ENCODE measurements around the gene SLC7A5.
"Not testable (repeated sequence)": the region's sequence is repeated elsewhere in the genome, so short reads cannot be mapped to it uniquely, and the experiment has no call there.

The SLC7A5 gene

DNA sequence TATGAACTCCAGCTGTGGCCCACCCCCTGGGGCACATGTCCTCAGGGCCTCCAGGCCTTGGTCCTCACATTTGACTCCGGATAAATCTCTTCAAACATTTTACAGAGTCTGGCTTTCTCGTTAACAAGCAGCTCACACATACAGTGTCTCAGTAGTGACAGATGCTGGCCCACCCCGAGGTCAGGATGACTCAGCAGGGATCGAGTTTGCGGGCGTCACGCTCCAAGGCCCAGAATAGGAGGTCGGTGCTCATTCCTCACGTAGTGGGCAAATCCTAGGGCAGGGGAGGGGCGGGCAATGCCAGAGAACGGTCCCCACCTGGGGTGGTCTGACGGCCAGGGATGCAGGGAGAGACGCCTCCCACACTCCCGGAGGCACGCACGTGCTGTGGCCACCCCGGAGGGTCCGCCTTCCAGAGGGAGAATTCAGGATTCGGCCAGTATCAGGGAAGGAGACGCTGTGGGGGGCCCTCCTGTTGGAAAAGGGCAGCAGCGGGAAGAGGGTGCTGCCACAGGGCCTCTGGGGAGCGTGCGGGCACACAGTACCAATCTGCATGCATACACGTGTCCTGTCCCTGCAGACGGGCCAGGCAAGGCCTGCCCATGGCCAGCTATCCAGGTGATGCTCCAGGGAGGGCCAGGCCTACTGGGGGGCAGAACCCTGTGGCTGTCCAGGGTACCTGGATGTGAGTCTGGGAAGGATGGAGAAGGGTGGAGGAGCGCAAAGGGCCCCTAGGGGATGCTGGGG lies 8.6 kb downstream of the SLC7A5 start:
- no peak for DNase-seq

DNA sequence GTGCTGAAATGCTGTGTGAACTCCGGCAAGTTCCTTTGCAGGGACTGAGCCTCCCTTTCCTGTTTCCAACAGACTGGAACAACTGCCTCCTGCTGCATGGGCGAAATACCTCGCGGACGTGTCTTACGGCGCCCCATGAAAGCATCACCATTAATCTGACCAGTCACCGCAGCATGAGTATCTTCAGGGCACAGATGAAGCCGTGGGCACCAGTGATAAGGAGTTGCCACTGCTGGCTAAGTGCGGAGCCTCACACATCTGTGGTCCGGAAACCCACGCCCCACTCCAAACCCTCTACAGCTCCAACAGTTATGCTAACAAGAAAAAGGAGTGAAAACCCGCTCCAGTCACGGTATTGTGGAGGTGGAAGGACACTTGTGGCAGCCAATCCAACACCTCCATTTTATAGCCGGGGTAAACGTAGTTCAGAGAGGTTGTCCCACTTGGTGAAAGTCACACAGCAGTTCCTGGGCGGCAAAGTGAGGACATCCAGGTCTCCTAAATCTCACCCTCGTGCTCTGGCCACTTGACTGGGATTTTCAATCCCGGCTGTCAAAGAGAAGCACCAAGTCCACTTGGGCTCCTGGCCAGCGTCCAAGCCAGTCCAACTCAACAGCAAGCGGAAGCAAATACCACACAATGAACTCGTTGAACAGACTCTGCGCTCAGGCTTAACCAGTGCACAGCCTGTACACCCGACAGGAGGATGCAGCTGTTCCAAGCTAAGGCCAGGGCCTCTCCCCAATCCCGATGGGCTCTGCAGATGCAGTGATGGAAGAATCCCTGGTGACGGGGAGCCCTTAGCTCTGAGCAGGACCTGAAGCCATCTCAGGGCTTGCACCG lies 10.9 kb downstream of the SLC7A5 start:
- DNase-seq = not testable (repeated sequence)

DNA sequence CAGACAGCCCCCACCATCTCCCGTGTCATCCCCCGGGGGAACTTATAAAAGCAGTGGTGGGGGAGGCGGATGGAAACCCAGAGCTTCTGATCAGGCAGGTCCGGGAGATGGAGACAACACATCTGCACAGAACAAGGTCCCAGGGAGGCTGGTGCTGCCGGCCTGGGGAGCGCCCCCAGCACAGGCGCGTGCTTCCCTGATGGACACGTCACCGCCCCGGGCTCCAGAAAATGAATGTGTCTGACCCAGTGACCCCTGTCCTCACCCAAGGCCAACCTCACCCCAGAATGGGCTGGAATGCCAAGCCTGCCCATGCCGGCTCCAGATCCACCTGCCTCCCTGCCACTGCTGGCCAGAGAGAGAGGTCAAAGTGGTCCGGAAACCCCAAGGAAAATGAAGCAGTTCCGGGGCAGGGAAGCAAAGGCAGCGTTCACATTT lies 12.5 kb downstream of the SLC7A5 start:
- DNase-seq = no peak

DNA sequence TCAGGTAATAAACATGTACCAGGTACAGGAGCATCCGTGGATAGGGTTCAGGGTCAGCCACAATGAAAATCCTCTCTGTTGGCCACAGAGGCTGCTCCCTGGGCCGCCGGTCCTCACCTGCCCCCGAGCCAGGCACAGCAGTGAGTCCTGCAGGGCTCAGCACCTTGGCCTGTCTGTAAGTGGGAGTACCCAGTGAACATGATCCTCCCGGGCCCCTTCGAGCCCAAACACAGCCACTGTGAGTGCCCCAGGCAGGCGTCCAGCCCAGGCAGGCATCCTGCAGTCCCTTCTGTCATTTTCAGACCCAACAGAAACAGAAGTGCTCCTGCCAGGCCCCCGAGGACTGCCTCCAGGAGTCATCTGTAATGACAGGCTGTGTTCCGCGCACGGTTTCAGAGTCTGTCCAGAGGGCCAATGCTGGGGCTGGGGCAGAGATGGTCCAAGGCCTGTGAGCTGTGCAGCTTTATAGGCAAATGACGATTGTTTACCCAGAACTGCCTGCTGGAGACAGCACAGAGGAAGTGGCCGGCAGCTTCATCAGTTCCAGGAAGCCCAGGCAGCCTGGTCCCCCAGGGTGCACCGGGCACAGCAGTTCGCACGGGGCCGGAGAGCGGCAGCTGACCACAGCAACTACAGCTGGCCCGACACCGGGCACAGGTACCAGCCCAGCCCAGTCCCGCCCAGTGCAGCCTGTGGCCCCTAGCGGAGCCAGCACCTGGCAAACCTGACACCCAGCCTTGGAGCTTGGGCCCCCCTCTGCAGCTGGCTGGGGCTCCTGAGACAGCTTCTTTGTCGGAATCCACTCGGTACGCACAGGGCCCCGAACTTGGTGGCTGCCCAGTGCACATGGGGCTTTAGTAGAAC lies 13.2 kb downstream of the SLC7A5 start:
- peak; percentile 69 for DNase-seq

GRCh38 chr16:87854907-87855683 lies 14.2 kb downstream of the SLC7A5 start:
- no peak for DNase-seq

- peak; percentile 54 for DNase-seq
Measured at GRCh38 chr16:87854053-87854906, 15.0 kb downstream of the SLC7A5 start.

GRCh38 chr16:87853411-87854052 lies 15.8 kb downstream of the SLC7A5 start:
- DNase-seq = peak; percentile 89

GRCh38 chr16:87851601-87852000 lies 17.7 kb downstream of the SLC7A5 start:
- no peak for DNase-seq

DNA sequence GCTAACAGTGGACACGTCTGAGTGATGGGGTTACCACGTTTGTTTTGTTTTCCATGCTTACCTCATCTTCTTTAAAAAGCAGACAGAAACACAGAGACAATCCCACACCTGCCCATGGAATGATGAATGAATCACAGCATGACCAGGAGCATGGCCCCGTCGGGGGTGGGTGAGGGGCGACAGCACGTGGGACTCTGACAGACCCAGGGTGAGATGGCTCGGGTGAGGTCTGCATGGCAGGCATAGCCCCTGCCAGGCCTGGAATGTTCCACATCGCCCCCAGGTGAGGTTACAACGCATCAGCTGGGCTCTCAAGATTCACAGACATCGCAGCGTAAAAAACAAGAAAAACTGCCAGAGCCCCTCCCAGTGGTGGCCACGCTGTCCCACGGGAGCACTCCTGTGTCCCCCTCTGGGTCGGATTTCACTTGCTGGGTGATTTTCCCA lies 18.1 kb downstream of the SLC7A5 start:
- no peak for DNase-seq

DNA sequence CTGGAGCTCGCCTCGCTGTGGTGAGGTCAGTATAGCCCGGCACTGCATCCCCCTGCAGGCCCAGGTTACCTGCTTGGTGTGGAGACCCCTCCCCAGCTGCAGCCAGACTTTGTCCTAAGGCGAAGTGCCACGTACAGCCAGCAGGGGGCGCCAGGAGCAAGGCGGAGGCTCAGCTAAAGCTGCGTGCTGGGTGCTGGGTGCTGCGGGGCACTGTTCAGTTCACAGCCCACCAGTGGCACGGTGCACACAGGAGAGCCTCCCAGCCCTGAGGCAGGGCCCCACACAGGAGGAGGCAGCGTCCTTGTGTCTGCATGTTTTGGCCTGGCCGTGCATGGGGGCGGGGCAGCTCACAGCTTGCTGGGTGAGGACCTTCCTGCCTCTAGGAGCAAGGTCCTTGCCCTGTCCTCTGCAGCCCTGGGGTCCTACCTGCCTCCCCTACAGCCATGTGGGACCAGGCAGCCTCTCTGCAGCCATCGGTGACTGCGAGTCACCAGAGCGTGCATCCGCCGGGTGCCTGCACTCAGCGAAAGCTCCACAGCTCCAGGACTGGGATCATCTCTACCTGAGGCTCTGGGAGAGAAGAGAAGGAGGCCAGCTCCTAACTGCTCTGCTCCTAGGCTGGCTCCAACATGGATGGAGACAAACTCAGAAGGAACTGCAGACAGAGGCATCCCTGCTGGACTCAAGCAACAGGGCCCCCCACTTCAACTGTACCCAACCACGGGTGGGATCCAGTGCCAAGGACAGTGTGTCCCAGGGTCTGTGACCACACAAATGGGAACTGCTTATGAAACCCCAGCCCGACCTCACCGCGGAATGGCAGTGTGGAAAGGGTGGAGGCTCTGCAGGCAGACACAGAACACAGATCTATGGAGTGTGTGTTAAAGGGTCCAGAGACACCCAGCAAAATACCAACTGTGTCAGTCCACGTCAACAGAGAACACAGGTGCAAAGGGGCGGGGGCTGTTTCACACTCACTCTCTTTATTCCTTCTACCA lies 19.0 kb downstream of the SLC7A5 start:
- DNase-seq = peak; percentile 76

- DNase-seq = no peak
Measured at GRCh38 chr16:87849419-87850008, 19.8 kb downstream of the SLC7A5 start.

- no peak for DNase-seq
Measured at GRCh38 chr16:87848676-87849345, 20.5 kb downstream of the SLC7A5 start.

GRCh38 chr16:87847785-87848675 lies 21.3 kb downstream of the SLC7A5 start:
- no peak for DNase-seq

GRCh38 chr16:87847467-87847784 lies 21.9 kb downstream of the SLC7A5 start:
- DNase-seq = no peak

- no peak for DNase-seq
Measured at GRCh38 chr16:87846705-87847466, 22.4 kb downstream of the SLC7A5 start.

DNA sequence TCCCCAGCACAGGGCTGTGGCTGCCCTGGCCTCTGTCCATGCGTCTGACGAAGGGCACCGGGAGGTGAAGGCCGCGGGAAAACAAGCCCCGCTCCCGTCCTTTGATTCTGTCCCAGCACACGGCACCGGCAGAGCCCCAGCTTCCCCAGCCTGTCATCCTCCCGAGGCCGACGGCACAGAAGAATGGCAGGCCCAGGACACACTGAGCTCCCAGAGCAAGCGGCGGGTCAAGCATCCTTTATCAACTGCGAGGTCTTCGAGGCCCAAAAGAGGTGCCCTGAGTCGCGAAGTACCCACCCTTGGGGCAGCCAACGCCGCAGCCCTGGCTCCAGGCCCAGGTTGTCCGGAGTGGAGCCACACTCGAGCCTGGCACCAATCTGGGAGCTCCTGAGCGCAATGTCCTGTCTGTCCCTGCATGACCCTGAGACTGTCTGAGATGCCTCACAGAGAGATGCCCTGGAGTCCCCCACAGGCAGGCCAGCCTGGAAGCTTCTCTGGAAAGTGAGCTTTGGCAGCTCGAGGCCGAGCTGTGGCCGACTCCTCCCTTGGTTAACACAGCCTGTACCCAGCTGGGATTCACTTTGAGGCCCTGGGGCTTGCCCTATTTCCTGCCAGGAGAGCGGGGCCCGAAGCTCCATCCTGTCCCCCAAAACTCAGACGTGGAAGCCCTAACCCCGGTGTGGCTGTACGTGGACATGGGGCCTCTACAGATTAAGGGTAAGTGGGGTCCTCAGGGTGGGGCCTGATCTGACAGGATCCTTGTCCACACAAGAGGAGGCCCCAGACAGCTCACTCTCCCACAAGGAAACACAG lies 23.3 kb downstream of the SLC7A5 start:
- DNase-seq = no peak
